ENCODE measurements around the gene OR2W3.

Gene OR2W3

GRCh38 chr1:247857985-247858619 is 37.3 kb upstream of the OR2W3 start:
- TF ChIP-seq ZFX (IDR thresholded peaks at IDR 0.05; ENCODE audit: borderline replicate concordance) = no peak
- no peak for TF ChIP-seq CTCF (IDR thresholded peaks at IDR 0.05)
- no peak overlapping the region for H3K27ac ChIP-seq

- no peak overlapping the region for H3K27ac ChIP-seq
- TF ChIP-seq CTCF (IDR thresholded peaks at IDR 0.05) (no peak), ZFX (IDR thresholded peaks at IDR 0.05; ENCODE audit: borderline replicate concordance) (no peak)
Measured at GRCh38 chr1:247862756-247863155, 32.6 kb upstream of the OR2W3 start.

GRCh38 chr1:247864644-247865043 is 30.7 kb upstream of the OR2W3 start:
- no peak for TF ChIP-seq CTCF (IDR thresholded peaks at IDR 0.05)
- no peak for TF ChIP-seq ZFX (IDR thresholded peaks at IDR 0.05; ENCODE audit: borderline replicate concordance)
- H3K27ac ChIP-seq = no peak overlapping the region

- H3K27ac ChIP-seq = no peak overlapping the region
- TF ChIP-seq CTCF (IDR thresholded peaks at IDR 0.05) (no peak), ZFX (IDR thresholded peaks at IDR 0.05; ENCODE audit: borderline replicate concordance) (no peak)
Measured at GRCh38 chr1:247865416-247865815, 30.0 kb upstream of the OR2W3 start.

- TF ChIP-seq CTCF (IDR thresholded peaks at IDR 0.05) (no peak), ZFX (IDR thresholded peaks at IDR 0.05; ENCODE audit: borderline replicate concordance) (no peak)
Measured at GRCh38 chr1:247883346-247883745, 12.0 kb upstream of the OR2W3 start.

GRCh38 chr1:247884797-247885413 is 10.5 kb upstream of the OR2W3 start:
- TF ChIP-seq ZFX (IDR thresholded peaks at IDR 0.05; ENCODE audit: borderline replicate concordance) = no peak
- TF ChIP-seq CTCF (IDR thresholded peaks at IDR 0.05) = no peak
- no peak overlapping the region for H3K27ac ChIP-seq

More at GRCh38 chr1:247883346-247883745, 12.0 kb upstream of the OR2W3 start:
- no peak overlapping the region for H3K27ac ChIP-seq

- H3K27ac ChIP-seq = no peak overlapping the region
- TF ChIP-seq CTCF (IDR thresholded peaks at IDR 0.05) (no peak), ZFX (IDR thresholded peaks at IDR 0.05; ENCODE audit: borderline replicate concordance) (no peak)
Measured at GRCh38 chr1:247895976-247896375, 589 bp downstream of the OR2W3 start.

All from 22Rv1 (cell line).